Measurements from ENCODE around the gene RPUSD3.

RPUSD3 gene

GRCh38 chr3:9828801-9829755, 14.7 kb downstream of the RPUSD3 start:
- Histone ChIP-seq H3K36me3 (no peaks in the 10 kb centered on the region), H3K4me3 (ENCODE audit: low read depth, low read length) (no peak overlapping the region), H3K4me1 (no peaks in the 10 kb centered on the region), H3K27me3 (no peaks in the 10 kb centered on the region), H3K9me3 (no peaks in the 10 kb centered on the region)
- TF ChIP-seq CTCF (IDR thresholded peaks at IDR 0.05; ENCODE audit: low read depth, low read length), result no peak
- no peak for DNase-seq

GRCh38 chr3:9826815-9827573, 16.8 kb downstream of the RPUSD3 start:
- H3K27me3 ChIP-seq, result no peaks in the 10 kb centered on the region
- H3K9me3 ChIP-seq, result no peaks in the 10 kb centered on the region
- H3K36me3 ChIP-seq, result no peaks in the 10 kb centered on the region
- no peaks in the 10 kb centered on the region for H3K4me1 ChIP-seq
- TF ChIP-seq CTCF (IDR thresholded peaks at IDR 0.05; ENCODE audit: low read depth, low read length), result peak; percentile 36
- peak; percentile 23 for DNase-seq
- H3K4me3 ChIP-seq (ENCODE audit: low read depth, low read length), result no peak overlapping the region

GRCh38 chr3:9825451-9826040, 18.3 kb downstream of the RPUSD3 start:
- TF ChIP-seq CTCF (IDR thresholded peaks at IDR 0.05; ENCODE audit: low read depth, low read length), result no peak
- no peaks in the 10 kb centered on the region for H3K36me3 ChIP-seq
- no peaks in the 10 kb centered on the region for H3K4me1 ChIP-seq
- no peak overlapping the region for H3K4me3 ChIP-seq (ENCODE audit: low read depth, low read length)
- H3K27me3 ChIP-seq, result no peaks in the 10 kb centered on the region
- no peak for DNase-seq
- no peaks in the 10 kb centered on the region for H3K9me3 ChIP-seq

GRCh38 chr3:9820946-9821345, 22.9 kb downstream of the RPUSD3 start:
- peak; percentile 34 for TF ChIP-seq CTCF (IDR thresholded peaks at IDR 0.05; ENCODE audit: low read depth, low read length)
- Histone ChIP-seq H3K27me3 (no peaks in the 10 kb centered on the region), H3K4me1 (no peaks in the 10 kb centered on the region), H3K36me3 (no peaks in the 10 kb centered on the region), H3K9me3 (no peaks in the 10 kb centered on the region), H3K4me3 (ENCODE audit: low read depth, low read length) (no peak overlapping the region)
- DNase-seq, result no peak

GRCh38 chr3:9820543-9820942, 23.3 kb downstream of the RPUSD3 start:
- no peaks in the 10 kb centered on the region for H3K4me1 ChIP-seq
- no peaks in the 10 kb centered on the region for H3K27me3 ChIP-seq
- no peak for DNase-seq
- no peaks in the 10 kb centered on the region for H3K9me3 ChIP-seq
- H3K36me3 ChIP-seq, result no peaks in the 10 kb centered on the region
- no peak for TF ChIP-seq CTCF (IDR thresholded peaks at IDR 0.05; ENCODE audit: low read depth, low read length)
- no peak overlapping the region for H3K4me3 ChIP-seq (ENCODE audit: low read depth, low read length)

All from BE2C (cell line).